Endothelial cell of umbilical vein (primary cell): ENCODE results near the gene HPS4.

Experiments
- MAX ChIP-seq: IDR thresholded peaks from 2 replicates; pipeline ENCODE4 v1.6.1; 2011; ENCODE audit not compliant: insufficient read depth, insufficient read length
- TF ChIP-seq, protein P1 (sequence below), 2 donors: IDR thresholded peaks; 1 replicate in 1 of 2; 2 replicates in 1 of 2; pipeline ENCODE4 v1.5.1; 2011; ENCODE audit warnings: low read length in 2 of 2, mild to moderate bottlenecking in 2 of 2, moderate library complexity in 2 of 2, control low read depth in 1 of 2, inconsistent platforms in 1 of 2, low read depth in 1 of 2; ENCODE audit not compliant: insufficient read depth in 1 of 2; ENCODE audit errors: extremely low read depth in 1 of 2

- no peak for TF ChIP-seq MAX
- TF ChIP-seq, protein P1, sequence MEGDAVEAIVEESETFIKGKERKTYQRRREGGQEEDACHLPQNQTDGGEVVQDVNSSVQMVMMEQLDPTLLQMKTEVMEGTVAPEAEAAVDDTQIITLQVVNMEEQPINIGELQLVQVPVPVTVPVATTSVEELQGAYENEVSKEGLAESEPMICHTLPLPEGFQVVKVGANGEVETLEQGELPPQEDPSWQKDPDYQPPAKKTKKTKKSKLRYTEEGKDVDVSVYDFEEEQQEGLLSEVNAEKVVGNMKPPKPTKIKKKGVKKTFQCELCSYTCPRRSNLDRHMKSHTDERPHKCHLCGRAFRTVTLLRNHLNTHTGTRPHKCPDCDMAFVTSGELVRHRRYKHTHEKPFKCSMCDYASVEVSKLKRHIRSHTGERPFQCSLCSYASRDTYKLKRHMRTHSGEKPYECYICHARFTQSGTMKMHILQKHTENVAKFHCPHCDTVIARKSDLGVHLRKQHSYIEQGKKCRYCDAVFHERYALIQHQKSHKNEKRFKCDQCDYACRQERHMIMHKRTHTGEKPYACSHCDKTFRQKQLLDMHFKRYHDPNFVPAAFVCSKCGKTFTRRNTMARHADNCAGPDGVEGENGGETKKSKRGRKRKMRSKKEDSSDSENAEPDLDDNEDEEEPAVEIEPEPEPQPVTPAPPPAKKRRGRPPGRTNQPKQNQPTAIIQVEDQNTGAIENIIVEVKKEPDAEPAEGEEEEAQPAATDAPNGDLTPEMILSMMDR (IDR thresholded peaks at IDR 0.05; ENCODE audit: extremely low read depth in 1 of 2, insufficient read depth in 1 of 2, low read depth in 1 of 2, low read length in 2 of 2): no peak
These were observed 39.5 kb downstream of the HPS4 start for GRCh38 chr22:26443901-26444690.
